ENCODE measurements around the gene MYOG.
A peak's percentile ranks its signal among the peaks of the same experiment; 100 is the strongest.

Gene MYOG

DNA sequence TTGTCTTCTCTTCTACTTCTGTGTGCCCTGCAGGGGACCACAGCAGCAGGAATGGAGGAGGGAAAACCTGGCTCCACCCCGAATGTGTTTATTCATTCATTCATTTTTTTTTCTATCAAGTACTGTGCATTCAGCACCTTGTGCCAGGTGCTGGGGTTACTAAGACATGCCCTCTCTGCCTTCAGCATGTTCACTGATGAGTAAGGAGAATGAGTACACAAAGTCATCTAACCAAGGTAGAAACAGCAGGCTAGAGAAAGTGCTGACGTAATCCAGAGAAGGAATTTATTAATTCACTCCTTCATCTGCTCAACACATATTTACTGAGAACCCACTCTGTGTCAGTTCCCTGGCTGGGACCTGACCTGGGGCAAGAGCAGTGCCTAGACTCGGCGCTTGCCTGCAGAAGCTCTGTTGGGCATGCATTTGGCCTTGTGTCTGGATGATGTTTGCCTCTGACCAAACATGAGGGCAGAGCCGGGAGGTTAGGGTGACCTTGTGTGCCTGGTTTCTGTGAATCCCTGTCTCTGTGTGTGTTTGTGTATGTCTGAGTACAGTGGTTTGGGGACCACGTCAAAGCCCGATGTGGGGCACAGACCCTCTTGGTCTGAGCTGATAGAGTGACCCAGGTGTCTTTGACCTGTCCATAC is 3.3 kb upstream of the MYOG start:
- TF ChIP-seq, protein P1, sequence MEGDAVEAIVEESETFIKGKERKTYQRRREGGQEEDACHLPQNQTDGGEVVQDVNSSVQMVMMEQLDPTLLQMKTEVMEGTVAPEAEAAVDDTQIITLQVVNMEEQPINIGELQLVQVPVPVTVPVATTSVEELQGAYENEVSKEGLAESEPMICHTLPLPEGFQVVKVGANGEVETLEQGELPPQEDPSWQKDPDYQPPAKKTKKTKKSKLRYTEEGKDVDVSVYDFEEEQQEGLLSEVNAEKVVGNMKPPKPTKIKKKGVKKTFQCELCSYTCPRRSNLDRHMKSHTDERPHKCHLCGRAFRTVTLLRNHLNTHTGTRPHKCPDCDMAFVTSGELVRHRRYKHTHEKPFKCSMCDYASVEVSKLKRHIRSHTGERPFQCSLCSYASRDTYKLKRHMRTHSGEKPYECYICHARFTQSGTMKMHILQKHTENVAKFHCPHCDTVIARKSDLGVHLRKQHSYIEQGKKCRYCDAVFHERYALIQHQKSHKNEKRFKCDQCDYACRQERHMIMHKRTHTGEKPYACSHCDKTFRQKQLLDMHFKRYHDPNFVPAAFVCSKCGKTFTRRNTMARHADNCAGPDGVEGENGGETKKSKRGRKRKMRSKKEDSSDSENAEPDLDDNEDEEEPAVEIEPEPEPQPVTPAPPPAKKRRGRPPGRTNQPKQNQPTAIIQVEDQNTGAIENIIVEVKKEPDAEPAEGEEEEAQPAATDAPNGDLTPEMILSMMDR (conservative IDR thresholded peaks at IDR 0.05; ENCODE audit: low read depth, low read length) = no peak

GRCh38 chr1:203088441-203088840 is 2.6 kb upstream of the MYOG start:
- Histone ChIP-seq H2AFZ (ENCODE audit: low read depth) (no peak overlapping the region), H4K20me1 (ENCODE audit: insufficient read depth) (no peaks in the 10 kb centered on the region), H3K27me3 (ENCODE audit: insufficient read depth, low read depth) (no peaks in the 10 kb centered on the region; the same call in 1 of the 2 replicates), H3K36me3 (ENCODE audit: insufficient read depth) (no peaks in the 10 kb centered on the region), H3K9ac (no peak overlapping the region), H3K27ac (no peak overlapping the region), H3K4me3 (IDR thresholded peaks at IDR 0.05; ENCODE audit: insufficient read depth, low read depth, low read length) (no peak overlapping the region), H3K79me2 (ENCODE audit: insufficient read depth, low read depth) (no peaks in the 10 kb centered on the region), H3K4me1 (ENCODE audit: low read depth, poor library complexity, severe bottlenecking) (no peaks in the 10 kb centered on the region), H3K4me2 (no peak overlapping the region)
- TF ChIP-seq, protein P1 (conservative IDR thresholded peaks at IDR 0.05; ENCODE audit: low read depth, low read length) = no peak

More for the DNA sequence above, 3.3 kb upstream of the MYOG start:
- H3K9ac ChIP-seq = no peak overlapping the region
- H3K4me1 ChIP-seq (ENCODE audit: low read depth, poor library complexity, severe bottlenecking) = no peaks in the 10 kb centered on the region
- H3K4me3 ChIP-seq (IDR thresholded peaks at IDR 0.05; ENCODE audit: insufficient read depth, low read depth, low read length) = no peak overlapping the region
- no peak overlapping the region for H2AFZ ChIP-seq (ENCODE audit: low read depth)
- H3K4me2 ChIP-seq = no peak overlapping the region
- H3K79me2 ChIP-seq (ENCODE audit: insufficient read depth, low read depth) = no peaks in the 10 kb centered on the region
- no peak overlapping the region for H3K27ac ChIP-seq
- no peaks in the 10 kb centered on the region for H4K20me1 ChIP-seq (ENCODE audit: insufficient read depth)
- no peaks in the 10 kb centered on the region; the same call in 1 of the 2 replicates for H3K27me3 ChIP-seq (ENCODE audit: insufficient read depth, low read depth)
- H3K36me3 ChIP-seq (ENCODE audit: insufficient read depth) = no peaks in the 10 kb centered on the region

- H3K9ac ChIP-seq = no peak overlapping the region
- no peak overlapping the region for H3K4me2 ChIP-seq
- no peaks in the 10 kb centered on the region for H3K79me2 ChIP-seq (ENCODE audit: insufficient read depth, low read depth)
- no peak overlapping the region for H3K27ac ChIP-seq
- no peak overlapping the region for H3K4me3 ChIP-seq (IDR thresholded peaks at IDR 0.05; ENCODE audit: insufficient read depth, low read depth, low read length)
- H3K4me1 ChIP-seq (ENCODE audit: low read depth, poor library complexity, severe bottlenecking) = no peaks in the 10 kb centered on the region
- no peaks in the 10 kb centered on the region; the same call in 1 of the 2 replicates for H3K27me3 ChIP-seq (ENCODE audit: insufficient read depth, low read depth)
- H3K36me3 ChIP-seq (ENCODE audit: insufficient read depth) = no peaks in the 10 kb centered on the region
- TF ChIP-seq, protein P1 (conservative IDR thresholded peaks at IDR 0.05; ENCODE audit: low read depth, low read length) = no peak
- H2AFZ ChIP-seq (ENCODE audit: low read depth) = no peak overlapping the region
- no peaks in the 10 kb centered on the region for H4K20me1 ChIP-seq (ENCODE audit: insufficient read depth)
These were observed 1.4 kb upstream of the MYOG start for GRCh38 chr1:203086992-203087763.

DNA sequence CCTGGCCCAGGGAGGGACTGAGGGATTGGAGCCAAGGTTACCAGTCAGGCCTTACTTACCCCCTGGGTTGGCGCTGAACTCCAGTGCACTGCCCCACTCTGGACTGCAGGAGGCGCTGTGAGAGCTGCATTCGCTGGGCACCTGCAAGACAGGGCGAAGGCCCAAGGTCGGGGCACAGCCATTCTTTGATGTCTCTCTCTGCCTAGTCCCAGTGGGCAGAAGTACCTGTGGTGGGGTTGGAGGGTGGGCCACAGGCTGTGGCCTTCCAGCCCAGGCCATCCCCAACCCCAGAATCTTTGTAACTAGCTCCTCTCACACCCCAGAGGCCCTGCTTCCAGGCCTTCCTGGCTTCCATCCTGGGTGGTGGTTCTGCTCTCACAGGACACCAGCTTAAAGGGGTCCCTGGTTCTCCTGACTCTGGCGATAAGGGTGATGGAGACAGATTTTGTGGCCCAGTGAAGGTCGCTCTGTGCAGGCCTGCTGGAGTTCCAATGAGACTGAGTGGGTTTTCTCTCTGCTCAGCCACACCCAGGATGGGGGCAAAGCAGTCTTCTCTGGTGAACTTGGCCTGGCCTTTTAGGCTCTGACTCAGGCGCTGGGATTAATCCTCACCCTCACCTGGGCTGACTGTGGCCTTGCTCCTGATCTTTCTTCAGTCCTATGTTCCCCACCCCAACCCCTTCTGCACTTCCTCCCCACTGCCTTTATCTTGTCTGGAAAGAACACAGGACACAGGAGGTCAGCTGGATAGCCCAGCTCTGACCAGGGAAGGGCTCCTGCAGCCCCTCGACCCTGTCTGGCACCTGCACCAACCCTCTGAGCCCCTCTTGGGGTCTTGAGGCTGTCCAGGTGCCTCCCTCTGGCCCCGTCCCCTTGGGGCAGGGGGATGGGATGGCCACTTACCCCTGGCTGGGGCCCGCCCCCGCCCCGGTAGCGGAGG is 954 bp downstream of the MYOG start:
- Histone ChIP-seq H3K36me3 (ENCODE audit: insufficient read depth) (no peaks in the 10 kb centered on the region), H3K4me2 (no peak overlapping the region), H2AFZ (ENCODE audit: low read depth) (no peak overlapping the region), H3K27ac (no peak overlapping the region), H3K27me3 (ENCODE audit: insufficient read depth, low read depth) (no peaks in the 10 kb centered on the region), H3K4me1 (ENCODE audit: low read depth, poor library complexity, severe bottlenecking) (no peaks in the 10 kb centered on the region), H3K4me3 (IDR thresholded peaks at IDR 0.05; ENCODE audit: insufficient read depth, low read depth, low read length) (no peak overlapping the region), H3K79me2 (ENCODE audit: insufficient read depth, low read depth) (no peaks in the 10 kb centered on the region), H4K20me1 (ENCODE audit: insufficient read depth) (no peaks in the 10 kb centered on the region), H3K9ac (no peak overlapping the region)
- TF ChIP-seq, protein P1 (conservative IDR thresholded peaks at IDR 0.05; ENCODE audit: low read depth, low read length) = peak; percentile 58
